Hematopoietic multipotent progenitor cell (in vitro differentiated cells): ENCODE results near the gene PRELP. TPM values are rescaled to one million over a fixed set of nuclear protein-coding genes. Genes with fewer than 3 reads are reported as not detected.
"Not testable (repeated sequence)": the region's sequence is repeated elsewhere in the genome, so short reads cannot be mapped to it uniquely, and the experiment has no call there.

Experiments
- DNase-seq, 3 donors: peaks; one replicate each; pipeline ENCODE4 v3.0.0-alpha.2; 2011 to 2015; ENCODE audit warnings: low read depth in 2 of 3, low spot score in 2 of 3
- total RNA-seq: library from RNA; depleted of rRNA; stranded (reverse); fragments of >200 nt; gene quantifications from one replicate; pipeline ENCODE4 v1.2.3, GENCODE V29; 2012

Gene PRELP
- total RNA-seq, result under 0.01 TPM

- DNase-seq, result no peak
Measured at GRCh38 chr1:203475012-203475981, at the start of gene PRELP. PRELP (plus strand) TSS chr1:203475806; CDS start chr1:203483185, 7,379 bp downstream.

GRCh38 chr1:203426366-203426765 lies 49.2 kb upstream of the PRELP start:
- DNase-seq, result no peak

DNA sequence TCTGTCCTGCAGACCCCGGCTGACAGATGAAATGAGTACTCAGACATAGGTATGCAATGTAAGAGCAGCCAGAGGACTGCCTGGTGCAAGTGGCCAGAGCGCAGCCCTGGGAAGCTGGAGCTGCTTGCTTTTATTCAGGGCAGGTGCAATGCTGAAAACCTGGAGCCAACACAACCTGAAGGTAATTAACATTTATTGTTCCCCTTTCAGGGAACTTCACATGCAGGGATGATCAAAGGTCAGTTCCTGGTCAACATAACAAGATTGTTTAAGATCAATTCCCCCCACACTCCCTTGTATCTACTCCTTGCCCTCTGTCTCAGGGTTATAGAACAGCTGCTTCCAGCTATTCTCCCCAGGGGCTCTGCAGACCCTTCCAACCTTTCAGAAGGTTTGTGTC lies 48.7 kb upstream of the PRELP start:
- no peak for DNase-seq

GRCh38 chr1:203427451-203427850 lies 48.2 kb upstream of the PRELP start:
- DNase-seq, result no peak

DNA sequence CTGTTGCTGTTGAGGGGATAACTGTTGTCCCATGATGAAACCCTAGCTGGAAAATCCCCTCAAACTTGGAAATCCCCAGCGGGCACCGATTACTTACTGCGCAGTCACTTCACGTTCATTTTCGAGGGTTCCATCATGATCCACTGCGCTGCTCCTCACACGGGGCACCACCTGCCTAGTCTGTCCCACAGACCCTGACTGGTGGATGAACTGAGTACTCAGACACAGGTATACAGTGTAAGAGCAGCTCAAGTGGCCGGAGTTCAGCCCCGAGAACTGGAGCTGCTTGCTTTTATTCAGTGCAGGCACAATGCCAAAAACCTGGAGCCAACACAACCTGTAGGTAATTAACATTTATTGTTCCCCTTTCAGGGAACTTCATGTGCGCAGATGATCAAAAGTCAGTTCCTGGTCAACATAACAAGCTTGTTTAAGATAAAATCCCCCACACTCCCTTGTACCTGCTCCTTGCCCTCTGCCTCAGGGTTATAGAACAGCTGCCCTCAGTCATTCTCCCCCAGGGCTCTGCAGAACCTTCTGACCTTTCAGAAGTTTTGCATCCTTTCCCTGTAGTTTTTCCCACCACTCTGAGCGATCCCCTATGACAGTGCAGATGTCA lies 46.5 kb upstream of the PRELP start:
- DNase-seq, result no peak

DNA sequence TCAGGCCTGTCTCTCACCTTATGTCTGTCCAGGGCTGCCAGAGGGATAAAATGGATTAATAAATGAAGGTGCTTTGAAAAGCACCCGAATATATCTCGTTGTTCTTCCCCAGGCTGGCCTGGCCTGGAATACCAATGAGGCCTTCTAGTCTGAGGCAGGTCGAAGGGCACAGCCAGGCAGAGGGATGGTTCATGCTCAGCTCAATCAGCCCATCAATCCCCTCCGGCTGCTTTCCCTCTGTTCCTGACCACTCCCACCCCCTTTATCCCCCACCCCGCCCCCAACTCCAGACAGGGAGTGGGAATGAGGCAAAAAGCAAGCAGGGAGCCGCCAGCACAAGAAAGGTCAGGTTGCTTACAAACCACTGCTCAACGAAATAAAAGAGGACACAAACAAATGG lies 40.0 kb upstream of the PRELP start:
- no peak for DNase-seq

DNA sequence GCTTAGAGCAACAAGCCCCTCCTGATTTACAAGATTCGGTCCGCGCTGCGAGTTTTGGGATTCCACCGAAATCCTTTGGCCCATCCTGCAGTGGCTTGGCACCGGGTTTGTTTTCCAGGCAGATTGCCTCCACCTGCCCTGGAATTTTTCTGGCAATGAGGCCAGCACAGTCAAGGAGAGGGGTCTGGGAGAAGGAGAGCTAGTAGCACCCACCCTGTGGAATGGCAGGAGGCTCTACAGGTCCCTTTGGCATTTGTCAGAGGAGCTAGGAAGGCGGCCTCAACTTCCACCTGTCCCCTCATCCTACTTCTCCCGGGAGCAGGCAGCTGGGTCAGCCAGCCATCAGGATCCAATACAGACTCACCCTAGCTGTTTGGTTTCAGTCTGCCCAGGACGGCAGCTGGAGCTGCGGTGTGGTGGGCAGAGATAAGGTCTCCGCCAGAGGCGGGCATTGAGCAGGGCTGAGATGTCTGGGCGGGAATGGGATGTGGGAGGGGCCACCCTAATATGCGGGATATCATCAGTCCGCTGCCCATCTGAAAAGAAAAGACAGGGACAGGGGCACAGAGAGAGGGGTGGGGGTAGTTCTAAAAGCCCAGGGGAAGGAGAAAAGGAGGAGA lies 37.8 kb upstream of the PRELP start:
- no peak for DNase-seq

DNA sequence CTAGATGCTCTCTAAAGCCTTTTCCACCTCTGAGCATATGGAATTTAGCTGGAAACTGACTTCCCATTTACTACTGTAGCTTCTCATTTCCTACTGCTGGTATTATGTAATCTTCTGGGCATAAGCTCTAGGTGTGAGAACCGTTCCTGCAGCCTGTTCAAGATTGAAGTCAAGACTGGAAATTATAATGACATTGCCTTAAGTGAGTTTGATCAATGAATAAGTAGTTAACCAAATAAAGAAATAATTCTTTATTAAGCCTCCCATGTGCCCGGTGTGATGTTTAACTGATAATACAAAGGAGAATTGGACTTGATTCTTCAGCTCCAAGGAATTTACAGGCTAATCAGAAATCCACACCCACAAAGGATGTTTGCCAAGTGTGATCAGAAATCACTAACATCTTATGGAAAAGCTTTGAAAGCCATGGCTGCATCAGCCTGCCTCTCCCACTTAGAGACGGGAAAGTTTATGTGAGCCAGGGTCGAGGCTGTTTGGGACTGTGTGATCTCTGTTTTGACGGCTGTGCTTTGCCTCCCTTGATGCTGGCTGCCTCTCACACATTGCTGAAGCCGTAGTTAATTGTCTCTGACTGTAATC lies 36.4 kb upstream of the PRELP start:
- DNase-seq, result no peak

DNA sequence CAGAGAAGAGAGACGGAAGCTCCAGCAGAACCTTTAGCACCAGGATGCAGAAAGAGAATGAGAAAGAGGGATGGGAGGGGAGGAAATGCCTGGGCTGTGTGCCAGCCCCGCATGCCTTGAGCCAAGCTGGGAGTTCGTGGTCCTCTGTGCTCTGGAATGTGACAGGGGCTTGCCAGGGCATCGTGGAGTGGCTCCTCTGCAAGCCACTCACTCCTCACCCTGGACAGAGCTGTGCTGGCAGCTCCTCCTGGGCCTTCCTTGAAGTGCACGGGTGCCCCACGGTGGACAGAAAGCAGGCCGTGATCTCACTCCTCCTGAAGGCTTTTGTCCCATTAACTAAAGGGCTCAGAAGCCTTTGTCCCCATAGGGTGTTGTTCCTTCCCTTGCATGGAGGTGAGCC lies 34.8 kb upstream of the PRELP start:
- peak in 2 of 3 donors; percentile 9 to 25 for DNase-seq

DNA sequence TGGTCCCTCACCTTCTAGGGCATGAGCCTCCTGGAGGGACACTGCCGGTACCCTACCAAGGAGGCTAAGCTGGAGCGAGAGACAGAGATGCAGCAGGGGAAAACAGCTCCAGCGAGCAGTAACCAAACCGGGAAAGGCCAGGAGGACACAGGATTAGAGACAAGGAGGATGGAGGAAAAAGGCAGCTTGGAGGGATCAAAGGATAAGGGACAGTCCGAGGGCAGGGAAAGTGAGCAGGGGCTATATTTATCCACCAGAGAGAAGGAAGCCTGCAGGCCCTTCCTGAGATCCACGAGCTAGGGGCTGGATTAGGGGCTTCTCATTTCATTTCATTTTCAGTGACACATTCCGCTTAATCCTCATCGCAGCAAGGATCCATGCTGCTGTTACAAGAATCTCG lies 33.8 kb upstream of the PRELP start:
- DNase-seq, result no peak

- DNase-seq, result no peak
Measured at GRCh38 chr1:203442821-203443220, 32.8 kb upstream of the PRELP start.

GRCh38 chr1:203443296-203443695 lies 32.3 kb upstream of the PRELP start:
- DNase-seq, result no peak

GRCh38 chr1:203444171-203444576 lies 31.4 kb upstream of the PRELP start:
- no peak for DNase-seq

- DNase-seq, result no peak
Measured at GRCh38 chr1:203447151-203447550, 28.5 kb upstream of the PRELP start.

- not testable (repeated sequence) for DNase-seq
Measured at GRCh38 chr1:203447598-203447997, 28.0 kb upstream of the PRELP start.

DNA sequence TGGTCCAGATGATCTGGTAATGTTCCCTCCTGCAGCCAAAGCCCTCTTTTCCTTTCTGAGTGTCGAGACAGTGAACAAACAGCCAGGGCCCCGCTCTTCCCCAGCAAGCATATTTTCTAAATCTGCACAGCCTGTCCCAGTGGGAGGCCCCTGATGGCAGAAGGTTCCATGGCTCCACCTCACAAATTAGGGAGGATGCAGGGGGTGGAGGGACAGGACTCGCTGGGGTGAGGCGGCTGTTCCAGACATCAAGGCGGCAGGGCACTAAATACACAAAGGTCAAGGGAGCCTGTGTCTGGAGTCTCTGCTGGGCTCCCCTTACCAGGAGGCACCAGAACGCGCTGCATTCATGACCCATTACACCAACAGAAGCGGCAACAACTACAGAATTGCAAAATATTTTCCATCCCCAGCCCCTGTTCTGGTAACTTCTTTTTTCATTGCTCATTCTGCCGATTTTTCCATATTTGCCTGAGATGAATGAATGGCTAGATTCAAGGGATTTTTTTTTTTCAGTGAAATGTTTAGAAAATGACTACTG lies 27.0 kb upstream of the PRELP start:
- no peak for DNase-seq

- DNase-seq, result no peak
Measured at GRCh38 chr1:203450001-203450400, 25.6 kb upstream of the PRELP start.

- DNase-seq, result no peak
Measured at GRCh38 chr1:203450479-203451149, 25.0 kb upstream of the PRELP start.

DNA sequence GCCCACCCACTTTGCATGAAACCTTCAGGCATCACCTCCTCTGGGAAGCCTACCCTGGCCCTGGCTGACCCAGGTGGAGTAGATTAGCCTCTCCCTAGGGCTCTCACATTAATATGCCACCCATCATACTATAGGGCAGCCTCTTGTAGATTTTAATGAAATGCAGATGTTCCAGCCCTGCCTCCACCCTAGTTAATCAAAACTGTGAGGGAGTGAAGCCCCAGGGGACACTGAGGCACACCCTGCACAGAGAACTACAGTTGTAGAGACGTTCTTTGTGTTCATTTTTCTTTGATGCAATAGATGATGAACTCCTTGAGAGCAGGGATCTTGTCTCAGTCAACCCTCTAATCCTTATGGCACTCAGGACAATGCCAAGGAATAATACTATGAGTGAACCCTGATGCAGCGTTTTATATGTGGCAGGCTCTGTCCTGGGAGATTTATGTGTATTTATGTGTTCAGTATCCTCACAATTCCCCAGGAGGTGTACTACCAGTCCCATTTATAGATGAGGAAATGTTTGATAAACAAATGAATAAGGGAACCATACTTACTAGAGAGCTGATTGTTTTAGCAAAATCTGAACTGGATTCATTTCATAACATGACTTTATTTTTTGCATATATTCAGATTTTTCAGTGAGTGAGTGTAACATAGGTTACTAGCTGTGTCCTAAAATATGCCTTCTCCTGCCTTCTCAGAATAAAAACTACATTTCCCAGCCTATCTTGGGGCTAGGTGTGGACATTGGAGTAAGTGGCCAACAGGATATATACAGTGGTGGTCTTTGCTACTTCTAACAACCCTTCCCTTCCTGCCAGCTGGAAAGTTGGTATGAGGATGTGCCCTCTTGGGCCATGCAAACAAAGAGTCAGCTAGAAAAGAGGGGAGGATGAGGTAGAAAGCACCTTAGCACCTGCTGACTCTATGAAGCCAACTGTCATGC lies 23.5 kb upstream of the PRELP start:
- no peak for DNase-seq
